Measurements from ENCODE around the gene IL5.
"Not testable (repeated sequence)": the region's sequence is repeated elsewhere in the genome, so short reads cannot be mapped to it uniquely, and the experiment has no call there.

IL5 gene

GRCh38 chr5:132559383-132560060 lies 16.2 kb upstream of the IL5 start:
- Histone ChIP-seq H3K27me3 (ENCODE audit: control insufficient read depth, insufficient read depth, low read length, poor library complexity, severe bottlenecking) (no peaks in the 10 kb centered on the region), H3K27ac (ENCODE audit: insufficient read depth, low read depth, low read length, poor library complexity, severe bottlenecking) (no peak overlapping the region), H3K4me1 (ENCODE audit: control insufficient read depth, insufficient read depth, low read length) (no peaks in the 10 kb centered on the region), H3K36me3 (ENCODE audit: control insufficient read depth, insufficient read depth, low read length) (peaks cover 14% of the 10 kb centered on the region), H3K9me3 (ENCODE audit: control insufficient read depth, low read length) (no peaks in the 10 kb centered on the region), H3K4me3 (ENCODE audit: insufficient read depth, low read depth, low read length) (no peak overlapping the region)
- WGBS, 2 experiments, result 100% methylated on average over 1 of the region's 2 CpGs

- Histone ChIP-seq H3K27ac (ENCODE audit: insufficient read depth, low read depth, low read length, poor library complexity, severe bottlenecking) (peak overlapping the region; percentile 80), H3K27me3 (ENCODE audit: control insufficient read depth, insufficient read depth, low read length, poor library complexity, severe bottlenecking) (no peaks in the 10 kb centered on the region), H3K4me1 (ENCODE audit: control insufficient read depth, insufficient read depth, low read length) (no peaks in the 10 kb centered on the region), H3K36me3 (ENCODE audit: control insufficient read depth, insufficient read depth, low read length) (peaks cover 12% of the 10 kb centered on the region), H3K4me3 (ENCODE audit: insufficient read depth, low read depth, low read length) (peak overlapping the region; percentile 81), H3K9me3 (ENCODE audit: control insufficient read depth, low read length) (no peaks in the 10 kb centered on the region)
- WGBS, 2 experiments, result 12 to 17% methylated on average over 15 of the region's 15 CpGs
Observed at GRCh38 chr5:132557478-132558172, 14.3 kb upstream of the IL5 start.

- 1 to 2% methylated on average over 53 of the region's 53 CpGs for WGBS, 2 experiments
- H3K36me3 ChIP-seq (ENCODE audit: control insufficient read depth, insufficient read depth, low read length), result peaks cover 12% of the 10 kb centered on the region
- H3K27ac ChIP-seq (ENCODE audit: insufficient read depth, low read depth, low read length, poor library complexity, severe bottlenecking), result peak within 1 kb of the TSS; percentile 80
- no peaks in the 10 kb centered on the region for H3K27me3 ChIP-seq (ENCODE audit: control insufficient read depth, insufficient read depth, low read length, poor library complexity, severe bottlenecking)
- no peaks in the 10 kb centered on the region for H3K9me3 ChIP-seq (ENCODE audit: control insufficient read depth, low read length)
- H3K4me1 ChIP-seq (ENCODE audit: control insufficient read depth, insufficient read depth, low read length), result no peaks in the 10 kb centered on the region
- H3K4me3 ChIP-seq (ENCODE audit: insufficient read depth, low read depth, low read length), result peak within 1 kb of the TSS; percentile 81
Observed at GRCh38 chr5:132556763-132557477, 13.6 kb upstream of the IL5 start, which contains the start of gene RAD50. Gene RAD50 (plus strand): TSS chr5:132556977. CDS start chr5:132557325, 348 bp downstream.

- WGBS, 2 experiments, result 77 to 80% methylated on average over 15 of the region's 15 CpGs
- Histone ChIP-seq H3K9me3 (ENCODE audit: control insufficient read depth, low read length) (no peaks in the 10 kb centered on the region), H3K36me3 (ENCODE audit: control insufficient read depth, insufficient read depth, low read length) (peaks cover 12% of the 10 kb centered on the region), H3K27me3 (ENCODE audit: control insufficient read depth, insufficient read depth, low read length, poor library complexity, severe bottlenecking) (no peaks in the 10 kb centered on the region), H3K4me1 (ENCODE audit: control insufficient read depth, insufficient read depth, low read length) (no peaks in the 10 kb centered on the region), H3K4me3 (ENCODE audit: insufficient read depth, low read depth, low read length) (peak overlapping the region; percentile 81), H3K27ac (ENCODE audit: insufficient read depth, low read depth, low read length, poor library complexity, severe bottlenecking) (peak overlapping the region; percentile 80)
Observed at GRCh38 chr5:132556153-132556762, 12.9 kb upstream of the IL5 start.

- no peaks in the 10 kb centered on the region for H3K9me3 ChIP-seq (ENCODE audit: control insufficient read depth, low read length)
- H3K36me3 ChIP-seq (ENCODE audit: control insufficient read depth, insufficient read depth, low read length), result no peaks in the 10 kb centered on the region
- WGBS, 2 experiments, result 88 to 100% methylated on average over 1 of the region's 2 CpGs
- no peaks in the 10 kb centered on the region for H3K27me3 ChIP-seq (ENCODE audit: control insufficient read depth, insufficient read depth, low read length, poor library complexity, severe bottlenecking)
- H3K27ac ChIP-seq (ENCODE audit: insufficient read depth, low read depth, low read length, poor library complexity, severe bottlenecking), result no peak overlapping the region
- H3K4me1 ChIP-seq (ENCODE audit: control insufficient read depth, insufficient read depth, low read length), result no peaks in the 10 kb centered on the region
- H3K4me3 ChIP-seq (ENCODE audit: insufficient read depth, low read depth, low read length), result no peak overlapping the region
Observed at GRCh38 chr5:132549576-132549975, 6.3 kb upstream of the IL5 start.

- not testable (repeated sequence) for H3K27me3 ChIP-seq (ENCODE audit: control insufficient read depth, insufficient read depth, low read length, poor library complexity, severe bottlenecking); H3K4me3 ChIP-seq (ENCODE audit: insufficient read depth, low read depth, low read length); H3K36me3 ChIP-seq (ENCODE audit: control insufficient read depth, insufficient read depth, low read length); H3K27ac ChIP-seq (ENCODE audit: insufficient read depth, low read depth, low read length, poor library complexity, severe bottlenecking); H3K9me3 ChIP-seq (ENCODE audit: control insufficient read depth, low read length); H3K4me1 ChIP-seq (ENCODE audit: control insufficient read depth, insufficient read depth, low read length)
- WGBS, 2 experiments, result 87 to 93% methylated on average over 7 of the region's 7 CpGs
Observed at GRCh38 chr5:132548834-132549233, 5.5 kb upstream of the IL5 start.

- 87 to 91% methylated on average over 2 of the region's 2 CpGs for WGBS, 2 experiments
- H3K27me3 ChIP-seq (ENCODE audit: control insufficient read depth, insufficient read depth, low read length, poor library complexity, severe bottlenecking), result no peaks in the 10 kb centered on the region
- H3K27ac ChIP-seq (ENCODE audit: insufficient read depth, low read depth, low read length, poor library complexity, severe bottlenecking), result no peak overlapping the region
- H3K36me3 ChIP-seq (ENCODE audit: control insufficient read depth, insufficient read depth, low read length), result no peaks in the 10 kb centered on the region
- H3K9me3 ChIP-seq (ENCODE audit: control insufficient read depth, low read length), result no peaks in the 10 kb centered on the region
- H3K4me1 ChIP-seq (ENCODE audit: control insufficient read depth, insufficient read depth, low read length), result no peaks in the 10 kb centered on the region
- H3K4me3 ChIP-seq (ENCODE audit: insufficient read depth, low read depth, low read length), result no peak overlapping the region
Observed at GRCh38 chr5:132547269-132547668, 3.9 kb upstream of the IL5 start.

GRCh38 chr5:132546108-132546507 lies 2.8 kb upstream of the IL5 start:
- H3K27me3 ChIP-seq (ENCODE audit: control insufficient read depth, insufficient read depth, low read length, poor library complexity, severe bottlenecking), result no peaks in the 10 kb centered on the region
- H3K4me3 ChIP-seq (ENCODE audit: insufficient read depth, low read depth, low read length), result no peak overlapping the region
- H3K36me3 ChIP-seq (ENCODE audit: control insufficient read depth, insufficient read depth, low read length), result no peaks in the 10 kb centered on the region
- no peak overlapping the region for H3K27ac ChIP-seq (ENCODE audit: insufficient read depth, low read depth, low read length, poor library complexity, severe bottlenecking)
- WGBS, 2 experiments, result 90 to 100% methylated on average over 1 to 2 of the region's 2 CpGs
- H3K9me3 ChIP-seq (ENCODE audit: control insufficient read depth, low read length), result no peaks in the 10 kb centered on the region
- no peaks in the 10 kb centered on the region for H3K4me1 ChIP-seq (ENCODE audit: control insufficient read depth, insufficient read depth, low read length)

- H3K4me3 ChIP-seq (ENCODE audit: insufficient read depth, low read depth, low read length), result no peak overlapping the region
Observed at GRCh38 chr5:132540764-132541163, 2.6 kb downstream of the IL5 start.

GRCh38 chr5:132540149-132540548 lies 3.2 kb downstream of the IL5 start:
- WGBS, 2 experiments, result 91 to 92% methylated on average over 5 of the region's 5 CpGs
- Histone ChIP-seq H3K9me3 (ENCODE audit: control insufficient read depth, low read length) (no peaks in the 10 kb centered on the region), H3K4me1 (ENCODE audit: control insufficient read depth, insufficient read depth, low read length) (no peaks in the 10 kb centered on the region), H3K27ac (ENCODE audit: insufficient read depth, low read depth, low read length, poor library complexity, severe bottlenecking) (no peak overlapping the region), H3K36me3 (ENCODE audit: control insufficient read depth, insufficient read depth, low read length) (no peaks in the 10 kb centered on the region), H3K27me3 (ENCODE audit: control insufficient read depth, insufficient read depth, low read length, poor library complexity, severe bottlenecking) (no peaks in the 10 kb centered on the region), H3K4me3 (ENCODE audit: insufficient read depth, low read depth, low read length) (no peak overlapping the region)

More at GRCh38 chr5:132540764-132541163, 2.6 kb downstream of the IL5 start:
- WGBS, 2 experiments, result 76 to 85% methylated on average over 4 of the region's 4 CpGs
- Histone ChIP-seq H3K4me1 (ENCODE audit: control insufficient read depth, insufficient read depth, low read length) (no peaks in the 10 kb centered on the region), H3K27ac (ENCODE audit: insufficient read depth, low read depth, low read length, poor library complexity, severe bottlenecking) (no peak overlapping the region), H3K27me3 (ENCODE audit: control insufficient read depth, insufficient read depth, low read length, poor library complexity, severe bottlenecking) (no peaks in the 10 kb centered on the region), H3K36me3 (ENCODE audit: control insufficient read depth, insufficient read depth, low read length) (no peaks in the 10 kb centered on the region), H3K9me3 (ENCODE audit: control insufficient read depth, low read length) (no peaks in the 10 kb centered on the region)

Measured in ectodermal cell (in vitro differentiated cells).